Activated effector memory CD4-positive, alpha-beta T cell treated with anti-CD3 and anti-CD28 coated beads, Interleukin-2, amount 50 U/mL, for 16 hours (primary cell): Measurements from ENCODE around the gene DIP2C.
"Not testable (repeated sequence)": the region's sequence is repeated elsewhere in the genome, so short reads cannot be mapped to it uniquely, and the experiment has no call there.

Source experiments
- DNase-seq: peaks from one replicate; pipeline ENCODE4 v3.0.0-alpha.2; 2020

The DIP2C gene

DNA sequence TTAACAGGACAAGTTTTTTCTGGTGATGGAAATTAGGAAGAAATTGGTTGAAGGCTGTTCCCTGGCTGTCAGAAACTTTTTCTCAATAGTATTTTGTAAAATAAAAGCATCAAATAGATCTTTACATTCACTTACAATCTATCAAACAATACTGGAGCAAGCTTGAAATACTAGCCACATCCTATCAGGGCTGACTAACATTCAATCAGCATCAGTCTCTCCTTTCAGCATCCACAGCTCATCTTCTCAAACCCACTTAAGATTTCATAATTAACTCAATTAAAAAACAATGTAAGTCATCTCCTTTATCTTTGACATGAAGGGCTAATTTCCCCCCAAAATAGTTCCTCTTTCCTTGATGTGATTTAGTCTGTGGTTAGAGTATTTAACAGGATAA lies 80.2 kb downstream of the DIP2C start:
- DNase-seq, result no peak

DNA sequence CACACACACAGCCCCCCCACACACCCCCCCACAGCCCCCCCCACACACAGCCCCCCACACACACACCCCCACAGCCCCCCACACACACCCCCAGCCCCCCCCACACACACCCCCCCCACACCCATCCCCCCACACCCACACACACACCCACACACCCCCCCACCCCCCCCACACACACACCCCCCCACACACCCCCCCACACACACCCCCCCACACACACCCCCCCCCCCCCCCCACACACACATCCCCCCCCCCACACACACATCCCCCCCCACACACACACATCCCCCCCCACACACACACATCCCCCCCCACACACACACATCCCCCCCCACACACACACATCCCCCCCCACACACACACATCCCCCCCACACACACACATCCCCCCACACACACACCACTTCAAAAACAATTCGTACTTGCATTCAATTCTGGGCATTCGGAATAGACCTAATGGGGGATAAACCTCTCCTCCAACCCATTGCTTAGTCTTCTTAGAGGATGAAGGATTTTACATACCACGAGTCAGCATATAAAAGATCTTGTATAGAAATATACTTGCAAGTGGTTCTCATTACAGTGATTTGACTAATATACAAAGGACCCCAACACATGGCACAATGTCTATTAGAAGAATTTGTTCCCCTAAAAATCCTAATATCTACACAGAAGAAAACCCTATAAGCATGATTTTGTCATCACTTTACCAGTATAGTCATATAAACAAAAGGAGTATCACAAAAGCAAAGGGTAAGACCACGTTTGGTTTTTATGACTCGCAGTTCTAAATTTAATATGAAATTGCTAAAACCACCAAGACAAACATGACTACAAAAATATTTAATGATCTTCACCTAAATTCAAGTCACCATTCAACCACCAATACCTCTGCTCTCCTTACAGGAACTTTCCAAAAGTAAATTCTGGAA lies 80.9 kb downstream of the DIP2C start:
- DNase-seq, result no peak

DNA sequence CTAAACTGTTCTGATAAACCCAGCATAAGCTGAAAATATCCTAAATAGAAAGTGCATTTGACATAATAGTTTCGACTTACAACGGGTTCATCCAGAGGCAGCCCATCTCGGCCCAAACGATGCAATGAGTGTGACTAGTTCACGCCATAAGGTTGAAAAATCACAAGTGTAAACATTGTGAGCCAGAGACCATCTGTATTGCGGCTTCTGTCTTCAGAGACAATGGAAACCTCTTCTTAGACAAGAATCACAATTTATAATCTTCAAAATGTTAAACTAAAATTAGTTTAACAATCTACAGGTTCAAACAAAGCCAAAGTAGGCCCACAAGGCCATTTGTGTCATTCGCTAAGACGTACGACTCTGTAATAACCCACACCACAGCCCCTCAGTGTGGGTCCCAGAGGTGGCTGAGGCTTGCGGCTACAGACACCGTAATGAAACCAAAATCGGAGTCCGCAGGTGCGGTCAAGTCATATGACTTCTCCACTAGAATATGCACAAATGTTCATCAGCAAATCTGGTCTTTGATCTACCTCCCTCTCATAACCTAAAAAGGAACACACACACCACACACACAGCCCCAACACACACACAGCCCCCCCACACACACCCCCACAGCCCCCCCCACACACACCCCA lies 81.8 kb downstream of the DIP2C start:
- no peak for DNase-seq

DNA sequence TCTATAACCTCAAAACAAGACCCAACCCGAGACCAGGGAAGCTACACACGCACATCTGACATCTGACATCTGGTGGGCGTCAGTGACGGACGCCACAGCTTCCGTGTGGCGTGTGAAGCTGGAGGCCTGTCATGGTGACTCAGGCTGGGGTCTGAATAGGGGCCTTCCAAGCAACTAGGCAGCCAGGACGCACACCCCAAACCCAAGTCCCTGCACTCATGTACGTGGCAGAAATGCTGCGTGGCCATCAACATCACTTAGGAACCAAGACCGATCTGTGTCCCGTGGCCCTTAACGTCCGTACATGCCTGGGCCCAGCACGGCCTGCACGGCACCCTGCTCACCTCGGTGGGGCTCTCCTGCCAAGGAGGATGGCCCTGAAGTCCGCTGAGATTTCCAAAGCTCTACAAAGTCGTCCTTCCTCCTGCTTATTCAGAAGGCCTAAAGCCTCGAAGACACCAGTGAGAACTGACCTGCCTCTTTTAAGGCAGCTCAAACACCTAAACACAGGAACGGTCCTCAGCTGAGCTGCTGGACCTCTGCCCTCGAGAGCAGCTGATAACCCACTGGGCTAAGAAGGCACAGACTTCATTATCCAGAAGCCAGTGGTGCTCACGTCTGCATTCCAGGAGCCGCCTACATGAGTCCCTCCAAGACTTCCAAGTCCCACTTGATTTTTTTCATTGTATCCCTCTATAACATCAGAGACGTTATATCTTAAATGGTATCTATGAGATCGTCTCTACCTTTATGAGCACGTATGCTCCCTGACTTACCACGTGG lies 82.5 kb downstream of the DIP2C start:
- DNase-seq, result no peak

DNA sequence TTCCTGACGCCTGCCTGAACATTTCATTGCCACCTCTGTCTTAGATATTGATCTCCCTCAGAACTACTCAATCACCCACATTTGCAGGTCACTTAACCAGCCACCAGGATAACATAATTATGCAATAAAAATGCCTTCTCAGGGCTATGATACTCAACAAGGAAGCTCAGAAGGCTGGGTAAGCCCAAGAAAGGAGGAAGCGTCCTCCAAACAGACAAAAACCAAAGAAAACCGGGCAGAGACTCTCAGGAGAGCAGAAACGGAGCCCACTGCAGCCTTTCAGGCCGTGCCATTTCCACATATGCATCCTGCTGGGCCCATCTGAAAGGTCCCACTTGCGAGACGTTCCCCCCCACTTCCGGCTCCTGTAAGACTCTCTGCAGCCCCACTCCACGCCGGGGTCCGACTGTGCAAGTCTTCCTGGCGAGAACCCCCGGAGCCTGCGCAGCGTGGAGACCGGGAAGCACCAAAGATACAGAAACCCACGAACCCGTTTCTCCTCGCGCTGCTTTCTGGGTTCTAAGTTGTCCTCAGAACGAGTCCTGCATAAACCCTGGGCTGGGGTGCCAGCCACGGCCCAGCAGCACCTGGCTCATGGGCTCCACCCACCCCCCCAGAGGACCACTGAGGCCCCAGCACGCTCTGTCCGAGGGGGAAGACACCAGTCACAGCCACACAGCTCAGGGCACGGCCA lies 83.7 kb downstream of the DIP2C start:
- no peak for DNase-seq

DNA sequence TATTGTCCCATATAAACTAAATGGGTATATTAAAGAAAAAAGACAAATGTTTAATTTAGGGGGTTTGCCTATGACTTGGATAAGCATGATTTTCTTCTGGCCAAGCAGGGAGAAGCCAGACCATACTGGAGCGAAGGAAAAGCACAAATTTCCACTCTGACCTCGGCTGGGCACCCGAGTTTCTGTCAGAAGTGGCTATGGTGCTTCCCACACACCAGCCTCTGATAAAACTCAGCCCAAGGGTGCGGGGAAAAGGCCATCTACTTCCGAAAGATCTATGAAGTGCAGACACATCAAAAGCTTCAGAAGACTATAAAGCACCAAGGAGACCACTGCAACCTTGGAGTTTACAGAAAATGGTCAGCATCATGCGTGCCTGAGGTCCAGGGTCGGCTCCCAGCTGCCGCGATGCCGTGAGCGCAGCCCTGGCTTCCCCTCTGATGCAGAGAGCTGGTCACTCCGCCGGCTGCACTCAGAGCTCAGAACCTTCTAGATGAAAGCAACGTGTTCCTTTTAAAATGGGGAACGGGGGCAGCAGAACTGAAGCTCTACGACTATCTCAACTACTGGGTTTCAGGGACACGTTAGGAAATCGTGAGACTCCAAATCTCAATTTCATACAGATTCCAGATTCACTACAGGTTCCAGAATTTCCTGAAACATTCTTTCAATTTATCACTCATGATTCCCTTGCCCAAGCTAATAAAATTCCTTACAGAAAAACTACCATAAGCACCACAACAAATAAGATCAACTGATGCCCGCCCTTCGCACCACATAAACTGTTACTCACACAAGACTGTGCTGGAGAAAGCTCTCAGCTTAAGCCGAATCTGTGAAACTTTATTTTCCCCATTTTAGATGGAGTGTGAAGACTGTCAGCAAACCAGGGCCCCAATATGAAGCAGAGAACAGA lies 84.5 kb downstream of the DIP2C start:
- no peak for DNase-seq

DNA sequence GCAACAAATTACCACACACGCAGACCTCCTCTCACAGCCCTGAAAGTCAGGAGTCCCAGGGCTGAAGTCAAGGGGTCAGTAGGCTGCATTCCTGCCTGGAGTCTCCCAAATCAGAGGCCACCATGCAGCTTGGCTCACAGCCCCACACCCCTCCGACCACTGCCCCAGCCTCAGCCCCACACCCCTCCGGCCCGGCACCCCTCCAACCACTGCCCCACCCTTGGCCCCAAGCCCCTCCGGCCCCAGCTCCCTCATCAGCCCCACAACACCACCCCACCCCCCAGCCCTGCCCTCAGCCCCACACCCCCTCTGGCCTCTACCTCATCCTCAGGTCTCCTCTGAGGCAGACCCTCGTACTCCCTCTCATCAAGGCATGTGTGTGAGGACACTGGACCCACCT lies 85.7 kb downstream of the DIP2C start:
- DNase-seq, result peak; percentile 36

DNA sequence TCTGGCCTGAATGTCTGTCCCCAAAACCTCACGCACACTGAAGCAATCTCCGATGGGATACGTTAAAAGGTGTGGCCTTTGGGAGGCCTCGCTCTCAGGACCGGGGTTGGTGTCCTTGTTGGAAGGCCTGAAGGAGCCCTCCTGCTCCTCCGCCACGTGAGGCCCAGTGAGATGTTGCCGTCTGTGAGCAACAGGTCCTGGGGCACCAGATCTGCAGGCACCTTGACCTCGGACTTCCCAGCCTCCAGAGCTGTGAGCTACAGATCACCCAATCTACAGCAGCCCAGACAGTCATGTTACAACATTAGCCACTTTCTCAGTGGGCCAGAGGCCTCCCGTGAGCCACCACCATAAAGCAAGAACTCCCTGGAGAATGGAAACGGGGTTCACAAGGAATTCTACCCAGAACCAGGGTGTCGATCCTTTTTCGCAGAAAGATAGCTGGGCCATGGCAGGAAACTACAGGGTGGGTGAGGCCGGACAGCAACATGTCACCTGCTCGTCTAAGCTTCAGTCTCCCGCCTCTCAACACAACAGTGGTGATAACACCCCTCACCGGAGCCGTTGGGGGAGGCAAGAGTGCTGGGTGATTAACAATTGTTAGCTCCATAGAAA lies 87.0 kb downstream of the DIP2C start:
- peak; percentile 41 for DNase-seq

DNA sequence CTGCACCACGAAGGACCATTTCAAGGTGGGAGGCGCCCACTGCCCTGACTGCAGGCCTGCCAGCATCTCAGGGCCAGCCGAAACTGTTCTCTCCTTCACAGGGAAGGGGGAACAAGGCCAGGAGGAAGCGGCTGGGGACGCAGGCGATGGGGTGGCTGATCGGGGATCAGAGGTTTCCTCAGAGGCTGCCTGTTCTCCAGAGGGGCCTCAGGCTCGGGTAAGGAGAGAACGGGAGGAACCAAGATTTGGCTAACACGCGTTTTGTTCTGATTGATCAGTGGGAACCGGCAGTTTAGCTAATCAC lies 87.9 kb downstream of the DIP2C start:
- no peak for DNase-seq

DNA sequence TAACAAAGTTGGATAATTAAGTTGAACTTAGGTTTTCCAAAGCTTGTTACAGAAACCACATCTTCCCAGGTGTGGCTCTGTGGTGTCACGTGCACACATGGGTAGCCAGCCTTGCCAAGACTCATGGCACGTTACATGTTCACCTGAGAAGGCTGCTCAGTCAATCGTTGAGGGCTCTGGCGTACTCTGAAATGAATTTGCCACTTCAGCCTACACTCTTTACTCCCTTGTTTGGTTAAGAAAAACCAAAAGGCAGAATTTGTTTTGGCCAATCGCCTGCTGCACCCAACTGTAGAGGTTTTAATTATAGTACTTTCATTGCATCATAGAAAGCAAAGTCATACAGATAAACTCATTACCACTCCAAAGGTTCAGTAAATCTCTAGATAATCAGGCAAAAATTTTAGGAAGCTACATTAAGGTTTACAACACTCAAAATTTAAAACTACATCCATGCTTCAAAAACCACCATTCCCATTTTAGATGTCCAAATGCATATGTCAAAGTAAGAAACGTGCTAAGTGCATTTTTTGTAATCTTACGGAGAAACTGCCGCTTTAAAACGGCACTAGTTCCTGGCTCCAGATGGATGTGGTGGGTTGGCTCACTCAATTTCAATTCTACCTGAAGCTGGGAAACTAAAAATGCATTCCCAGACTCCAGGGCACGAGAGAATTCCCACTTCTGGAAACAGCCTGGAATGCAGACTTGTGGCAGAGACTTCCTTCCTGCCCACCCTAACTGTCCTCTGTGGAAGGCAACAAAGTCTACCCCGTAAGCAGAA lies 88.4 kb downstream of the DIP2C start:
- no peak for DNase-seq

DNA sequence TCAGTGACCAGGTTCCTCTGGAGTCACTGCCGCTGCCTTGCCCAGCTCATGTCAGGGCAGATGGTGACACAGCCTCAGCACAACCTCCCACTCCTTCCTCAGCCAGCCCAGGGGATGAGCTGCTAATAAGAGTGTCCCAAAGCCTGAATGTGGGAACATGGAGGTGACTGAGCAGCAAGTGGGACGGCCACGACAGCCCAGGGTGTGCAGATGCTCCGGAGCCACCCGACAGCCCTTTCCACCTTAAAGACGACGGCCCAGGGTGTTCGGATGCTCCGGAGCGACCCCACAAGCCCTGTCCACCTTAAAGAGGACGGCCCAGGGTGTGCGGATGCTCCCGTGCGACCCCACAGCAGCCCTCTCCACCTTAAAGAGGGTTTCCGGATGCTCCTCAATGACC lies 89.2 kb downstream of the DIP2C start:
- DNase-seq, result no peak

DNA sequence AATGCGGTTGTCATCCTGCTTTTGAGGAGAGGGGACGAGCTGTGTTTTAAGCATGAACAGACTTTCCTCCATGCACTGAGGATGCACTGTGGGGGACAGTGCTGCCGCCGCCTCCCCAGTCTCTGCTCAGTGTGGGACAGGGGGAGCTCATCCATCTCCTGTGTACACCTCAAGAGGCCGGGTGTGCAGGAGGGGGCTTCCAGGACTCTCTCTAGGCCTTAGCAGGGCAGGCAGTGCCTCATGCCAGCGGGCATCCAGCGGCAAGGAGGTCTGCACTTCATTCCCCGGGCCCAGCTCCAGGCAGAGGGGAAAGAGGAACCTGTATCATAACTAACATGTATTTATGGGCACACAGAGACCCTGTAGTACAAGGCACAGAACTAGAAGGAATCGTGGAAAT lies 89.7 kb downstream of the DIP2C start:
- DNase-seq, result no peak

DNA sequence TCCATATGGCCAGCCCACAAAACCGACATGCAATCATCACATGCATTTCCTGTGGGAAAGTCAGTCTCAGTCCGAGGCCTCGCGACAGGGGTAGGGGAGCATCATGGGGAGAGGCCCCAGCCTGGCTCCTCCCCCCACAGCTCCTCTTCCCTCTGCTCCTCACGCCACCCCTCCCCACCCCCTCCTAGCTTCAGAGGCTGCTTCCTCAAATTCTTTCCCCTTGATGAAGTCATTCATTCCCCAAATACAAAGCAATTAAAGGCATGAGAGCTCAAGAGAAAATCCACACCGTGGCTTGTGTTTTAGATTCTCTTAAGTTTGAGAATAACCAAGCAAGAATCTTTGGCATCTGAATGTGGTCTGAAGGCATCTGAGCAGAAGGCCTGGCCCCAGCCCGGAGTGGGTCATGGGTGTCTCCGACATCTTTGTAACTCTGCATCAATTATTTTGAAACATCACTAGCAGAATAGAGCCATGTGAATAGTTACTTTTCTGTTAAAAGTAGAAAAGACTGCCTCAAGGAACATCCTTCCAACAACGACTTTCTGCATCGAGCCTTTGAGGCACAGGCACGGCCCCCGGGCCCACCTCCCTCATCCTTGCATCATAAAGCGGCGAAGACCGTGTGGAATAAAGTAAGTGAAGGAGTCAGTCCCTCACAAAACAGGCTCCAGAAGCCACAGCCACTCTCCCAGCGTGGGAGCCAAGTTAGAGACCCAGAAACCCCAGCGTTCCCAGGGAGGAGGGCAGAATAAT lies 90.9 kb downstream of the DIP2C start:
- no peak for DNase-seq

DNA sequence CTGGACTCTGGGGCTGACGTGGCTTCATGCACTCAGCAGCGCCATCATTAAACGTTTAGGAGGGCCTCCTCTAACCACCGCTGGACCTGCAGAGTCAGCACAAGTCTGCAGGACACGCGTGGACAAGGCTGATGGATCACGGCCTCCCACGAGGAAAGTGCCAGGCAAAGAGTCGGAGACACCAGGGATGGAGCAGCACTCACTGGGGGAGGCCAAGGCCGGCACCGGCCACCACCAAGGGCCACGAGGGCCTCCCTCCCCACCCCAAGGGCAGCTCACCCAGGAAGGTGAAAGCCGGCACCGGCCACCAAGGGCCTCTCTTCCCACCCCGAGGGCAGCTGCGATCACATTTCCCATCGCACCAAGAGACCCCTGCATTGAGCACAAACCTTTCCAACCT lies 91.5 kb downstream of the DIP2C start:
- DNase-seq, result no peak

DNA sequence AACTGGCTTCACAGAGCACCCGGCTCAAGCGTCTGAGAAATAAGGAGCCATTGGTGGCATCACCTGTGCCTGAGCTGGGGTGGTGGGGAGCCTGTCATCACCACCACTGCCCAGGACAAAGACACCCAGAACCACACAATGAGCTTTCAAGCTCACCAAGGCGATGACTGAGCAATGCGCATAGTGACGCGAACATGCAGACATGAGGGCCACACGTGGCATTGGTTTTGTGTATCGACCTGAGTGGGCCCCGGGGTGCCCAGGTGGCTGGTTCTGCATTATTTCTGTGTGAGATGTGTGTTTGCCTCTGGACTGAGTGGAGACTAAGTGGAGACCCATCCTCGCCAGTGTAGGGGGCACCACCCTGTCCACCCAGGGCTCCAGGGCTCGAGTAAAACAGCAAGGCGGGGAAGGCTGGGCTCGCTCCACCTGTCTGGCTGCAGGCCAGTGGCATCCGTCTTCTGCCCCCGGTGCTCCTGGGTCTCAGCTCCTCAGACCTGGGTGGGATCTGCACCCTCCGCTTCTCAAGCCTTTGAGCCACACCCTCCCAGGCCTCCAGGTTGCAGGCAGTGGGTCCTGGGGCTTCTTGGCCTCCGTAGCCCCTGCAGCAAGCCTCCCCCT lies 92.6 kb downstream of the DIP2C start:
- no peak for DNase-seq

DNA sequence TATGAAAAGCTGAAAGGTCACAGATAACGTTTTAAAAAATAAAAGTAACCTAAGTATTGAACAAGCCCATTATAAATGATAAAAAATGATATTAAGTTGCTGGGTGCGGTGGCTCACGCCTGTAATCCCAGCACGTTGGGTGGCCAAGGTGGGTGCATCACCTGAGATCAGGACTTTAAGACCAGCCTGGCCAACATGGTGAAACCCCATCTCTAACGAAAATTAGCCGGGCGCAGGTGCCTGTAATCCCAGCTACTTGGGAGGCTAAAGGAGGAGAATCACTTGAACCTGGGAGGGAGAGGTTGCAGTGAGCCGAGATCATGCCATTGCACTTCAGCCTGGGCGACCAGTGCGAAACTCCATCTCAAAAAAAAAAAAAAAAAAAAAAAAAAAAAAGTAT lies 93.3 kb downstream of the DIP2C start:
- not testable (repeated sequence) for DNase-seq

DNA sequence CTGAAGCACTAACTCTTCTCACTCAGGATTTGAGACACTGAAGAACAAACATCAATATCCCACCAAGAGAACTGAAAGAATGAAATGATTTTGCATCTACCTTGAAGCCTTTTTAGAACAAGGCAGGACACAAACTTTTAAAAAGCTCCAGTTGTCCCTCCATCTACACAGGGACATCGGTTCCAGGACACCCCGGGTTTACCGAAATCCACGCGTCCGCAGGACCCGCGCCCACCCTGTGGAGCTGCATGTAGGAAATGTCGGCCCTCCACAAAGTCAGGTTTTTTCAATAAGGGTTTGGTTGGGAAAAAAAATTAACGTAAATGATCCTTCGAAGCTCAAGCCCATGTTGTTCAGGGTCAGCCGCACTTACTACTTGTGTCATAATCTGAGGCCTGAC lies 94.0 kb downstream of the DIP2C start:
- DNase-seq, result no peak

DNA sequence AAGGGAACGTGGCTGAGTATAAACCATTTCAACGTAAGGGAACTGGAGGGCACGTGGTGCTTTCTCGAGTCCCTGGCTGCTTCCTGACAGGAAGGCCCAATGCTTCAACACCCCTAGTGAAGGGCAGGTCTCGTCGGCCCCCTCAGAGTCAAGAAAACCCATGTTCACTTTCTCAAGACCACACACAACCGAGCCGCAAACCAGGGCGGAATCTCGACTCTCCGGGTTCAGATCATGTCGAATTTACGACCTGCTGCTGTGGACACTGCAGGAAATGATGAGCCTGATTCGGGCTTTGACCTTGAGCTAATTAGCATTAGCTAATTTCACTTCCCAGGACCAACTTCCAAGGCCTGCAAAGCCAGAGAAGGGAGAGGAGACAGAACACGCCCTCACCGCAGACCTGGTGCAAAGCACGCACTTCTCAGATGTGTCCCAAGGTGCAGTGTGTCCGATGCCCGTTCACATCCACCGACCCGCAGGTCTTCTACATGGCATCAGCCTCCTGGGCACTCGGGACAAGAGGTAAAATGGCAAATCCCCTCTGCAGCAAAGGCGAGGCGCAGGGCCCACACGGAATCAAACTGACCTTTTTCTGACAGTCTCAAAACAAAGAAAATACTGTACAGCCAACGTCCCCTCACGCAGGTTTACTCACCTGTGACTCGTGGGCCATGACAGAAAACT lies 94.7 kb downstream of the DIP2C start:
- DNase-seq, result no peak

DNA sequence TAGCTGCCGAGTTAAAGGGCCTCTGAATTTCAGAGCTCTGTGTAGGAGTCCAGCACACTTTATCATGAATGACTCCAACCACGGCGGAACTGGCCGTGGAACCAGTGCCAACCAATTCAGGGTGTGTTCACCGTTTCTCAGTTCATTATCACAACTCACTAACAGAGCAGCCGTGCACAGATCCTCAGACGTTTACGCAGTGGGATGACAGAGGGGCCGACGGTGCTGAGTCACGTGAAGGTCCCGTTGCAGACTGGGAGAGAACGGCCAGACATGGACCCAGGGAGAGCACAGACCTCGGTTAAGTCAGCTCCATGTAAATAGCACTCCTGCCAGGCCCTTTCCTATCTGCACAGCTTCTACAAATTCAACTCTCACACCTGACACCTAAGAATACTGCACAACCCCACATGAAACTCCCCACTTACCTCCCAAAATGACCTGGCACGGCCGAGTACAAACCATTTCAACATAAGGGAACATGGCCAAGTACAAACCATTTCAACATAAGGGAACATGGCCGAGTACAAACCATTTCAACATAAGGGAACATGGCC lies 95.5 kb downstream of the DIP2C start:
- DNase-seq, result no peak
